K562 (cell line): ENCODE data around the gene METAP1D. TPM values are rescaled to one million over a fixed set of nuclear protein-coding genes. Genes with fewer than 3 reads are reported as not detected.

Experiments used
- CBFA2T3 ChIP-seq: fragments of 450-650 bp; IDR thresholded peaks from 2 replicates; pipeline ENCODE4 v1.6.1; 2017
- CBX3 ChIP-seq, 2 experiments: IDR thresholded peaks; 1 replicate in 1 of 2; 2 replicates in 1 of 2; pipeline ENCODE4 v1.6.1; 2012; ENCODE audit warnings: inconsistent platforms in 2 of 2, low read length in 2 of 2, borderline replicate concordance in 1 of 2, control low read depth in 1 of 2
- DACH1 ChIP-seq: fragments of 450-650 bp; IDR thresholded peaks from 2 replicates; pipeline ENCODE4 v1.6.1; 2018; ENCODE audit not compliant: partially characterized antibody
- EHMT2 ChIP-seq: fragments of 450-650 bp; IDR thresholded peaks from 2 replicates; pipeline ENCODE4 v1.6.1; 2018; ENCODE audit warnings: antibody characterized with exemption
- FOXP4 ChIP-seq: sonication (generic); formaldehyde crosslinking; IDR thresholded peaks from 2 replicates; pipeline ENCODE4 v1.8.0; 2022; ENCODE audit warnings: mild to moderate bottlenecking, missing genetic modification reagents, borderline replicate concordance
- GATAD2B ChIP-seq: fragments of 450-650 bp; IDR thresholded peaks from 2 replicates; pipeline ENCODE4 v1.6.1; 2017; ENCODE audit warnings: mild to moderate bottlenecking, borderline replicate concordance
- HDAC8 ChIP-seq: fragments of 450-650 bp; IDR thresholded peaks from 2 replicates; pipeline ENCODE4 v1.6.1; 2016; ENCODE audit warnings: mild to moderate bottlenecking, missing genetic modification characterization, moderate library complexity, missing compliant biosample characterization
- KDM2B ChIP-seq: fragments of 250-450 bp; sonication (Bioruptor Pico); IDR thresholded peaks from 2 replicates; pipeline ENCODE4 v1.8.0; 2021; ENCODE audit warnings: mild to moderate bottlenecking, moderate library complexity
- MBD2 ChIP-seq: sonication (generic); IDR thresholded peaks from 2 replicates; pipeline ENCODE4 v1.6.1; 2016; ENCODE audit warnings: low read depth, borderline replicate concordance
- MTA1 ChIP-seq: fragments of 450-650 bp; IDR thresholded peaks from 2 replicates; pipeline ENCODE4 v1.6.1; 2017; ENCODE audit warnings: borderline replicate concordance
- NEUROD1 ChIP-seq: fragments of 150-350 bp; IDR thresholded peaks from 2 replicates; pipeline ENCODE4 v1.6.1; 2014; ENCODE audit warnings: borderline replicate concordance, low read length, low read depth; ENCODE audit not compliant: partially characterized antibody
- NFYB ChIP-seq: IDR thresholded peaks from 2 replicates; pipeline ENCODE4 v1.6.1; 2011; ENCODE audit warnings: mild to moderate bottlenecking, moderate library complexity; ENCODE audit not compliant: insufficient read length; ENCODE audit errors: extremely low read depth
- RAD21 ChIP-seq, 2 experiments: fragments of 250-450 bp in 1 of 2; fragments of 450-650 bp in 1 of 2; sonication (Bioruptor Pico) in 1 of 2; formaldehyde crosslinking in 1 of 2; IDR thresholded peaks in 1 of 2; conservative IDR thresholded peaks in 1 of 2; 2 replicates each; pipeline versions ENCODE4 v1.4.0 to v1.8.0; 2020 to 2022; ENCODE audit warnings: mild to moderate bottlenecking in 2 of 2, moderate library complexity in 1 of 2
- ZNF175 ChIP-seq: fragments of 200-800 bp; sonication (Bioruptor generic); IDR thresholded peaks from 2 replicates; pipeline ENCODE4 v1.6.1; 2016; ENCODE audit warnings: low read depth, mild to moderate bottlenecking, missing genetic modification characterization, missing compliant biosample characterization
- ZNF316 ChIP-seq: fragments of 450-650 bp; IDR thresholded peaks from 2 replicates; pipeline ENCODE4 v1.6.1; 2016
- ZNF551 ChIP-seq: fragments of 250-450 bp; sonication (Bioruptor Pico); IDR thresholded peaks from 2 replicates; pipeline ENCODE4 v1.5.0; 2021; ENCODE audit warnings: mild to moderate bottlenecking, moderate library complexity
- polyA plus RNA-seq, 8 experiments: library from polyadenylated mRNA; depleted of rRNA in 4 of 8; stranded (reverse) in 5 of 8; unstranded in 3 of 8; fragments of >200 nt; fragmentation: Nextera tagmentation in 2 of 8; fragmentation: Illumina TruSeq in 1 of 8; extraction: Ambion mirVana in 2 of 8; extraction: Trizol in 1 of 8; gene quantifications; 2 replicates each; pipeline versions ENCODE4 v1.2.1 to v1.2.3, GENCODE V29; 2011 to 2014; ENCODE audit warnings: inconsistent platforms in 1 of 8, missing spikeins in 1 of 8
- total RNA-seq, 7 experiments: library from RNA; depleted of rRNA in 6 of 7; stranded (reverse); fragments of >200 nt in 6 of 7; fragmentation: Illumina TruSeq in 2 of 7; extraction: Trizol in 2 of 7; gene quantifications; 2 replicates each; pipeline versions ENCODE4 v1.2.1 to v1.2.3, GENCODE V29; 2011 to 2021; ENCODE audit warnings: low replicate concordance in 1 of 7
- TF ChIP-seq, protein P1 (sequence below), 2 experiments: fragments of 450-650 bp in 1 of 2; IDR thresholded peaks; 2 replicates each; pipeline ENCODE4 v1.6.1; 2011 to 2017; ENCODE audit warnings: low read depth in 2 of 2, antibody characterized with exemption in 1 of 2, borderline replicate concordance in 1 of 2, low read length in 1 of 2, mild to moderate bottlenecking in 1 of 2, mixed read lengths in 1 of 2; ENCODE audit not compliant: control insufficient read depth in 1 of 2
- TF ChIP-seq, protein P2 (sequence below): sonication (generic); formaldehyde crosslinking; IDR thresholded peaks from 2 replicates; pipeline ENCODE4 v1.8.0; 2022; ENCODE audit warnings: mild to moderate bottlenecking, missing genetic modification reagents
- TF ChIP-seq, protein P3 (sequence below): fragments of 450-650 bp; formaldehyde crosslinking; IDR thresholded peaks from 2 replicates; pipeline ENCODE4 v1.4.0; 2020; ENCODE audit warnings: mild to moderate bottlenecking, mixed read lengths

The METAP1D gene
- total and polyA plus RNA-seq, 9 of the 15 experiments (the other 6 are each of a cell fraction or from before 2014, with no cell fraction given) = 8.0 to 23.4 (median 15.7) TPM

GRCh38 chr2:172084645-172085459 is 85.1 kb downstream of the METAP1D start (continued):
- TF ChIP-seq FOXP4 (no peak), CBX3 (IDR thresholded peaks at IDR 0.05; ENCODE audit: borderline replicate concordance in 1 of 2, low read length in 2 of 2) (no peak), NEUROD1 (no peak), GATAD2B (no peak), HDAC8 (no peak), RAD21 (CRISPR knock-in tag; conservative IDR thresholded peaks at IDR 0.05 in 1 of 2, IDR thresholded peaks at IDR 0.05 in 1 of 2) (peak; percentile 5 to 14; a peak in 2 of 4 replicates), NFYB (no peak), ZNF551 (CRISPR knock-in tag) (no peak), EHMT2 (no peak), CBFA2T3 (peak; percentile 67), KDM2B (CRISPR knock-in tag) (peak; percentile 89), DACH1 (peak; percentile 29), MTA1 (peak; percentile 65; the same call in 1 of the 2 replicates), ZNF175 (peak; percentile 80), ZNF316 (no peak), MBD2 (peak; percentile 56; the same call in 1 of the 2 replicates)
- TF ChIP-seq, protein P1, sequence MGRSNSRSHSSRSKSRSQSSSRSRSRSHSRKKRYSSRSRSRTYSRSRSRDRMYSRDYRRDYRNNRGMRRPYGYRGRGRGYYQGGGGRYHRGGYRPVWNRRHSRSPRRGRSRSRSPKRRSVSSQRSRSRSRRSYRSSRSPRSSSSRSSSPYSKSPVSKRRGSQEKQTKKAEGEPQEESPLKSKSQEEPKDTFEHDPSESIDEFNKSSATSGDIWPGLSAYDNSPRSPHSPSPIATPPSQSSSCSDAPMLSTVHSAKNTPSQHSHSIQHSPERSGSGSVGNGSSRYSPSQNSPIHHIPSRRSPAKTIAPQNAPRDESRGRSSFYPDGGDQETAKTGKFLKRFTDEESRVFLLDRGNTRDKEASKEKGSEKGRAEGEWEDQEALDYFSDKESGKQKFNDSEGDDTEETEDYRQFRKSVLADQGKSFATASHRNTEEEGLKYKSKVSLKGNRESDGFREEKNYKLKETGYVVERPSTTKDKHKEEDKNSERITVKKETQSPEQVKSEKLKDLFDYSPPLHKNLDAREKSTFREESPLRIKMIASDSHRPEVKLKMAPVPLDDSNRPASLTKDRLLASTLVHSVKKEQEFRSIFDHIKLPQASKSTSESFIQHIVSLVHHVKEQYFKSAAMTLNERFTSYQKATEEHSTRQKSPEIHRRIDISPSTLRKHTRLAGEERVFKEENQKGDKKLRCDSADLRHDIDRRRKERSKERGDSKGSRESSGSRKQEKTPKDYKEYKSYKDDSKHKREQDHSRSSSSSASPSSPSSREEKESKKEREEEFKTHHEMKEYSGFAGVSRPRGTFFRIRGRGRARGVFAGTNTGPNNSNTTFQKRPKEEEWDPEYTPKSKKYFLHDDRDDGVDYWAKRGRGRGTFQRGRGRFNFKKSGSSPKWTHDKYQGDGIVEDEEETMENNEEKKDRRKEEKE (IDR thresholded peaks at IDR 0.05; ENCODE audit: borderline replicate concordance in 1 of 2, control insufficient read depth in 1 of 2, low read depth in 2 of 2, low read length in 1 of 2) = no peak
- TF ChIP-seq, protein P2, sequence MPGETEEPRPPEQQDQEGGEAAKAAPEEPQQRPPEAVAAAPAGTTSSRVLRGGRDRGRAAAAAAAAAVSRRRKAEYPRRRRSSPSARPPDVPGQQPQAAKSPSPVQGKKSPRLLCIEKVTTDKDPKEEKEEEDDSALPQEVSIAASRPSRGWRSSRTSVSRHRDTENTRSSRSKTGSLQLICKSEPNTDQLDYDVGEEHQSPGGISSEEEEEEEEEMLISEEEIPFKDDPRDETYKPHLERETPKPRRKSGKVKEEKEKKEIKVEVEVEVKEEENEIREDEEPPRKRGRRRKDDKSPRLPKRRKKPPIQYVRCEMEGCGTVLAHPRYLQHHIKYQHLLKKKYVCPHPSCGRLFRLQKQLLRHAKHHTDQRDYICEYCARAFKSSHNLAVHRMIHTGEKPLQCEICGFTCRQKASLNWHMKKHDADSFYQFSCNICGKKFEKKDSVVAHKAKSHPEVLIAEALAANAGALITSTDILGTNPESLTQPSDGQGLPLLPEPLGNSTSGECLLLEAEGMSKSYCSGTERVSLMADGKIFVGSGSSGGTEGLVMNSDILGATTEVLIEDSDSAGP (CRISPR knock-in tag) = no peak
- TF ChIP-seq, protein P3, sequence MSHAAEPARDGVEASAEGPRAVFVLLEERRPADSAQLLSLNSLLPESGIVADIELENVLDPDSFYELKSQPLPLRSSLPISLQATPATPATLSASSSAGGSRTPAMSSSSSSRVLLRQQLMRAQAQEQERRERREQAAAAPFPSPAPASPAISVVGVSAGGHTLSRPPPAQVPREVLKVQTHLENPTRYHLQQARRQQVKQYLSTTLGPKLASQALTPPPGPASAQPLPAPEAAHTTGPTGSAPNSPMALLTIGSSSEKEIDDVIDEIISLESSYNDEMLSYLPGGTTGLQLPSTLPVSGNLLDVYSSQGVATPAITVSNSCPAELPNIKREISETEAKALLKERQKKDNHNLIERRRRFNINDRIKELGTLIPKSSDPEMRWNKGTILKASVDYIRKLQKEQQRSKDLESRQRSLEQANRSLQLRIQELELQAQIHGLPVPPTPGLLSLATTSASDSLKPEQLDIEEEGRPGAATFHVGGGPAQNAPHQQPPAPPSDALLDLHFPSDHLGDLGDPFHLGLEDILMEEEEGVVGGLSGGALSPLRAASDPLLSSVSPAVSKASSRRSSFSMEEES (CRISPR knock-in tag) = no peak
